ENCODE data around the gene SMG1.

DNA sequence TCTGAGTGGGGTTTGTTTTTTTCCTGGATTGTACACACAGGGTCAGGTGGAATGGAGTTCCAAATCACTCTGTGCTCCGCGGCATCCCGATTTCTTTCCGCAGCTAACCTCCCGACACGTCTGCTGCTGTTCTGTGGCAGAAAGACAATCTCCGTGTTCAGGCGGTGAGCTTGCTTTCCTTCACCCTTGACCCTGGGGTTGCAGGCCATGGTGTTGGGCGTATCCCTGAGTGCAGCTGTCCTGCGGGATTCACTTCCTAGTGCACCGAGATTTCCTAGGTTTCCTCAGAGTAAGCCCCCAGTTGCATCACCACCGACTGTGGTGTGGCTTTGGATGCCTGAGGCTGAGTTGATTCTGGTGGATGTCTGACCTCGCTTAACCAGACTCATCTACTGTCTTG is 117.0 kb downstream of the SMG1 start:
- TF ChIP-seq, protein P1, sequence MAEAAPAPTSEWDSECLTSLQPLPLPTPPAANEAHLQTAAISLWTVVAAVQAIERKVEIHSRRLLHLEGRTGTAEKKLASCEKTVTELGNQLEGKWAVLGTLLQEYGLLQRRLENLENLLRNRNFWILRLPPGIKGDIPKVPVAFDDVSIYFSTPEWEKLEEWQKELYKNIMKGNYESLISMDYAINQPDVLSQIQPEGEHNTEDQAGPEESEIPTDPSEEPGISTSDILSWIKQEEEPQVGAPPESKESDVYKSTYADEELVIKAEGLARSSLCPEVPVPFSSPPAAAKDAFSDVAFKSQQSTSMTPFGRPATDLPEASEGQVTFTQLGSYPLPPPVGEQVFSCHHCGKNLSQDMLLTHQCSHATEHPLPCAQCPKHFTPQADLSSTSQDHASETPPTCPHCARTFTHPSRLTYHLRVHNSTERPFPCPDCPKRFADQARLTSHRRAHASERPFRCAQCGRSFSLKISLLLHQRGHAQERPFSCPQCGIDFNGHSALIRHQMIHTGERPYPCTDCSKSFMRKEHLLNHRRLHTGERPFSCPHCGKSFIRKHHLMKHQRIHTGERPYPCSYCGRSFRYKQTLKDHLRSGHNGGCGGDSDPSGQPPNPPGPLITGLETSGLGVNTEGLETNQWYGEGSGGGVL (tag by site-specific recombination; IDR thresholded peaks at IDR 0.05): no peak
- no peak for TF ChIP-seq REST (tag by site-specific recombination; IDR thresholded peaks at IDR 0.05)
- TF ChIP-seq MYNN (tag by site-specific recombination; IDR thresholded peaks at IDR 0.05; ENCODE audit: borderline replicate concordance): no peak
- no peak for TF ChIP-seq CTCF (tag by site-specific recombination; IDR thresholded peaks at IDR 0.05)
- no peak for TF ChIP-seq ZNF311 (tag by site-specific recombination; IDR thresholded peaks at IDR 0.05; ENCODE audit: borderline replicate concordance)
- TF ChIP-seq, protein P2, sequence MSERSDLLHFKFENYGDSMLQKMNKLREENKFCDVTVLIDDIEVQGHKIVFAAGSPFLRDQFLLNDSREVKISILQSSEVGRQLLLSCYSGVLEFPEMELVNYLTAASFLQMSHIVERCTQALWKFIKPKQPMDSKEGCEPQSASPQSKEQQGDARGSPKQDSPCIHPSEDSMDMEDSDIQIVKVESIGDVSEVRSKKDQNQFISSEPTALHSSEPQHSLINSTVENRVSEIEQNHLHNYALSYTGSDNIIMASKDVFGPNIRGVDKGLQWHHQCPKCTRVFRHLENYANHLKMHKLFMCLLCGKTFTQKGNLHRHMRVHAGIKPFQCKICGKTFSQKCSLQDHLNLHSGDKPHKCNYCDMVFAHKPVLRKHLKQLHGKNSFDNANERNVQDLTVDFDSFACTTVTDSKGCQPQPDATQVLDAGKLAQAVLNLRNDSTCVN (tag by site-specific recombination; optimal IDR thresholded peaks at IDR 0.05): no peak
- no peak for TF ChIP-seq YY1 (tag by site-specific recombination; IDR thresholded peaks at IDR 0.05)
- TF ChIP-seq PATZ1 (tag by site-specific recombination; IDR thresholded peaks at IDR 0.05): no peak
- no peak for TF ChIP-seq SP2 (tag by site-specific recombination; IDR thresholded peaks at IDR 0.05)

Measured in HEK293 (cell line).